Measurements from ENCODE around the gene CCDC197.

CCDC197 gene

GRCh38 chr14:94048691-94049624 is 51.9 kb downstream of the CCDC197 start:
- no peak for TF ChIP-seq ZNF274 (IDR thresholded peaks at IDR 0.05; ENCODE audit: low read depth, low read length)
- H3K4me3 ChIP-seq (ENCODE audit: low read length): no peak overlapping the region

- no peak for TF ChIP-seq ZNF274 (IDR thresholded peaks at IDR 0.05; ENCODE audit: low read depth, low read length)
Observed at GRCh38 chr14:94049625-94050023, 52.5 kb downstream of the CCDC197 start.

GRCh38 chr14:94050231-94050880 is 53.3 kb downstream of the CCDC197 start:
- TF ChIP-seq ZNF274 (IDR thresholded peaks at IDR 0.05; ENCODE audit: low read depth, low read length): no peak

More at GRCh38 chr14:94049625-94050023, 52.5 kb downstream of the CCDC197 start:
- no peak overlapping the region for H3K4me3 ChIP-seq (ENCODE audit: low read length)

GRCh38 chr14:94051115-94051514 is 54.0 kb downstream of the CCDC197 start:
- no peak for TF ChIP-seq ZNF274 (IDR thresholded peaks at IDR 0.05; ENCODE audit: low read depth, low read length)
- no peak overlapping the region for H3K4me3 ChIP-seq (ENCODE audit: low read length)

More at GRCh38 chr14:94050231-94050880, 53.3 kb downstream of the CCDC197 start:
- H3K4me3 ChIP-seq (ENCODE audit: low read length): no peak overlapping the region

GRCh38 chr14:94051779-94052178 is 54.7 kb downstream of the CCDC197 start:
- no peak for TF ChIP-seq ZNF274 (IDR thresholded peaks at IDR 0.05; ENCODE audit: low read depth, low read length)
- H3K4me3 ChIP-seq (ENCODE audit: low read length): no peak overlapping the region

- no peak for TF ChIP-seq ZNF274 (IDR thresholded peaks at IDR 0.05; ENCODE audit: low read depth, low read length)
- no peak overlapping the region for H3K4me3 ChIP-seq (ENCODE audit: low read length)
Observed at GRCh38 chr14:94052199-94052598, 55.1 kb downstream of the CCDC197 start.

GRCh38 chr14:94052662-94053061 is 55.6 kb downstream of the CCDC197 start:
- no peak overlapping the region for H3K4me3 ChIP-seq (ENCODE audit: low read length)
- TF ChIP-seq ZNF274 (IDR thresholded peaks at IDR 0.05; ENCODE audit: low read depth, low read length): no peak

- no peak for TF ChIP-seq ZNF274 (IDR thresholded peaks at IDR 0.05; ENCODE audit: low read depth, low read length)
Observed at GRCh38 chr14:94054401-94054800, 57.3 kb downstream of the CCDC197 start.

GRCh38 chr14:94054936-94055335 is 57.8 kb downstream of the CCDC197 start:
- H3K4me3 ChIP-seq (ENCODE audit: low read length): no peak overlapping the region
- no peak for TF ChIP-seq ZNF274 (IDR thresholded peaks at IDR 0.05; ENCODE audit: low read depth, low read length)

More at GRCh38 chr14:94054401-94054800, 57.3 kb downstream of the CCDC197 start:
- no peak overlapping the region for H3K4me3 ChIP-seq (ENCODE audit: low read length)

GRCh38 chr14:94056579-94057308 is 59.6 kb downstream of the CCDC197 start:
- TF ChIP-seq ZNF274 (IDR thresholded peaks at IDR 0.05; ENCODE audit: low read depth, low read length): no peak
- H3K4me3 ChIP-seq (ENCODE audit: low read length): no peak overlapping the region

- no peak for TF ChIP-seq ZNF274 (IDR thresholded peaks at IDR 0.05; ENCODE audit: low read depth, low read length)
- H3K4me3 ChIP-seq (ENCODE audit: low read length): no peak overlapping the region
Observed at GRCh38 chr14:94058128-94058673, 61.1 kb downstream of the CCDC197 start.

All from GM08714 (cell line).